ENCODE data around the gene ITGB1BP1. TPM values are rescaled to one million over a fixed set of nuclear protein-coding genes. Genes with fewer than 3 reads are reported as not detected.

The ITGB1BP1 gene
- total RNA-seq, 1 experiment from 2014 or later: 32.7 TPM

GRCh38 chr2:9434489-9434888 lies 11.2 kb upstream of the ITGB1BP1 start (continued):
- TF ChIP-seq SMAD4 (CRISPR knock-in tag; IDR thresholded peaks at IDR 0.05) (no peak), NR3C1 (CRISPR knock-in tag; conservative IDR thresholded peaks at IDR 0.05; ENCODE audit: low read depth) (no peak), ZNF512 (CRISPR knock-in tag; IDR thresholded peaks at IDR 0.05; ENCODE audit: borderline replicate concordance) (no peak), ERG (CRISPR knock-in tag; IDR thresholded peaks at IDR 0.05) (no peak), NR2C2 (CRISPR knock-in tag; IDR thresholded peaks at IDR 0.05) (no peak), ZNF232 (CRISPR knock-in tag; IDR thresholded peaks at IDR 0.05) (no peak), HMGA2 (CRISPR knock-in tag; IDR thresholded peaks at IDR 0.05) (no peak), ZBTB21 (CRISPR knock-in tag; IDR thresholded peaks at IDR 0.05; ENCODE audit: borderline replicate concordance) (no peak), MYBL2 (CRISPR knock-in tag; IDR thresholded peaks at IDR 0.05) (no peak), ARID4B (CRISPR knock-in tag; IDR thresholded peaks at IDR 0.05; ENCODE audit: borderline replicate concordance) (no peak), EMX1 (CRISPR knock-in tag; IDR thresholded peaks at IDR 0.05) (no peak), NFYB (CRISPR knock-in tag; conservative IDR thresholded peaks at IDR 0.05; ENCODE audit: low read depth) (no peak), SMAD3 (CRISPR knock-in tag; IDR thresholded peaks at IDR 0.05; ENCODE audit: borderline replicate concordance) (no peak)

- ChIA-PET CTCF (no interaction called here), POLR2A (no interaction called here)
- ATAC-seq (no peak), DNase-seq (ENCODE audit: low spot score) (no peak)
- Mint-ChIP-seq H3K9me3 (no peaks in the 10 kb centered on the region), H3K36me3 (peaks cover 60% of the 10 kb centered on the region), H3K4me3 (no peak overlapping the region), H3K27ac (no peak overlapping the region), H3K27me3 (ENCODE audit: low read depth) (no peaks in the 10 kb centered on the region), H3K4me1 (no peaks in the 10 kb centered on the region)
- TF ChIP-seq RELA (CRISPR knock-in tag; IDR thresholded peaks at IDR 0.05; ENCODE audit: borderline replicate concordance) (no peak), ZBTB43 (CRISPR knock-in tag; IDR thresholded peaks at IDR 0.05) (no peak), ZNF138 (CRISPR knock-in tag; conservative IDR thresholded peaks at IDR 0.05) (no peak), ERG (CRISPR knock-in tag; IDR thresholded peaks at IDR 0.05) (no peak), USF1 (CRISPR knock-in tag; IDR thresholded peaks at IDR 0.05) (no peak), ZNF396 (CRISPR knock-in tag; IDR thresholded peaks at IDR 0.05; ENCODE audit: borderline replicate concordance) (no peak), ZNF512 (CRISPR knock-in tag; IDR thresholded peaks at IDR 0.05; ENCODE audit: borderline replicate concordance) (no peak), TEAD4 (CRISPR knock-in tag; IDR thresholded peaks at IDR 0.05) (no peak)
These were observed 7.3 kb upstream of the ITGB1BP1 start for GRCh38 chr2:9430316-9431293.
